Femur (tissue), 1 donor: Measurements from ENCODE around the gene TMEM255B.

Source experiments
- DNase-seq: peaks from one replicate; pipeline ENCODE4 v3.0.0-alpha.2; 2017

TMEM255B gene

GRCh38 chr13:113806526-113806925, 47.5 kb downstream of the TMEM255B start:
- DNase-seq, result no peak

DNA sequence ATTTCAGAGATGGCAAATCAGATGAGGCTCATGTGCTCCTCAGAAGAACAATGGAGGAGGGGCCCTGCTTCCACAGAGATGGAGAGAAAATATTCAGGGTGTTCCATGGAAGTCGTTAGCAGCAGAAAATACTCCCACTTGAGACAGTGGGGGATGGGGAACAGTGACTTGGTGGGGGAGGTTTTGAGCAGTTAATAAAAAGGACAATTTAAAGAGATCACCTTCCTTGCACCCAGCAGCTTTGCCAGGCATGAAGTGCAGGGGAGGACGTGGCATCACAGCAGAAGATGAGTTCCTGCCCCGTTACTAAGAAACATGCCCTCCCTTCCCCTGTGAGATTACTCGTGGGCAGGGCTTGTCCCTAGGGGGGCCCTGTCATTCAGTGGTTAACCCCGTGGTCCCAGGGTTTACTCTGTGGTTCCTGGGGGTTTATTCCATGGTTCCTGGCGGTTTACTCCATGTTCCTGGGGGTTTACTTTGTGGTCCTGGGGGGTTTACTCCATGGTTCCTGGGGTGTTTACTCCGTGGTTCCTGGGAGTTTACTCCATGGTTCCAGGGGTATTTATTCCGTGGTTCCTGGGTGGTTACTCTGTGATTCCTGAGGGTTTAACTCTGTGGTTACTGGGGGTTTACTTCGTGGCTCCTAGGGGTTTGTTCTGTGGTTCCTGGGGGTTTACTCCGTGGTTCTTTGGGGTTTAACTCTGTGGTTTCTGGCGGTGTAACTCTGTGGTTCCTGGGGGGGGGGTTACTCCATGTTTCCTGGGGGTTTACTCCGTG, 49.2 kb downstream of the TMEM255B start:
- DNase-seq, result no peak

DNA sequence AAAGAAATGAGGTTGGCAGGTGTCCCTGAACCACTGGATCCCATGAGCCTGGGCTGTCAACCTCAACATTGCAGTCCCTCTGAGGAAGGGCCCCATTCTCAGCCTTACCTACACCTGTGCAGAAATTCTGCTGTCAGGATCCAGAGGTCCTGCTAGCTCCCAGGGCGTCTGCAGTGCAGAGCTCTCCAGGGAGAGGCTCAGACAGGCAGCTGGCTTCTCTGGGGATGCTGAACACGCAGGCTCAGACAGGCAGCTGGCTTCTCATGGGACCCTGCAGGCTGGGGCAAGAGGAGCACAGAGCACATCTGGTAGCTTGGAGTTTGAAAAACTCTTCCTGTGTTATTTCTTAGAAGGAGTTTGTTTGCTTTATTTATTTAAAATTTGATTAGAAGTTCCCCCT, 50.9 kb downstream of the TMEM255B start:
- no peak for DNase-seq

DNA sequence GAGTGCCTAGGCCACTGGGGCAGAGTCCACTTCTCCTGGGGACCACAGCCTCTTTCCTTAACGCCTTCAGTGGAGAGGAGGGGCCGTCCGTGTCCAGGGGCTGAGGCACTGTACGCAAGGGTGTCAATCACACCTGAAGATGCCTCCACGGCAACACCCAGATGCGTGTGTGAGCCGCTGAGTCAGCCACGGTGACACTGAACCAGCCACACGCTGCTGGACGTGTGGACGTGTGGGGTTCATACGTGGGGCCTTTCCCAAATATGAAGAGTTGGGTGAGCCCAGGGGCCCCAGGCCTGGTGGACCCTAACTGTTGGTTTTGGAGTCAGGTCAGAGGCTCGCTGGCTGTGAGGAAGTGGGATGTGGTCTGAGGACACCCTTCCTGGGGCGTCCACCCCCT, 51.6 kb downstream of the TMEM255B start:
- DNase-seq, result no peak

- DNase-seq, result no peak
Measured at GRCh38 chr13:113811081-113811928, 52.3 kb downstream of the TMEM255B start.

DNA sequence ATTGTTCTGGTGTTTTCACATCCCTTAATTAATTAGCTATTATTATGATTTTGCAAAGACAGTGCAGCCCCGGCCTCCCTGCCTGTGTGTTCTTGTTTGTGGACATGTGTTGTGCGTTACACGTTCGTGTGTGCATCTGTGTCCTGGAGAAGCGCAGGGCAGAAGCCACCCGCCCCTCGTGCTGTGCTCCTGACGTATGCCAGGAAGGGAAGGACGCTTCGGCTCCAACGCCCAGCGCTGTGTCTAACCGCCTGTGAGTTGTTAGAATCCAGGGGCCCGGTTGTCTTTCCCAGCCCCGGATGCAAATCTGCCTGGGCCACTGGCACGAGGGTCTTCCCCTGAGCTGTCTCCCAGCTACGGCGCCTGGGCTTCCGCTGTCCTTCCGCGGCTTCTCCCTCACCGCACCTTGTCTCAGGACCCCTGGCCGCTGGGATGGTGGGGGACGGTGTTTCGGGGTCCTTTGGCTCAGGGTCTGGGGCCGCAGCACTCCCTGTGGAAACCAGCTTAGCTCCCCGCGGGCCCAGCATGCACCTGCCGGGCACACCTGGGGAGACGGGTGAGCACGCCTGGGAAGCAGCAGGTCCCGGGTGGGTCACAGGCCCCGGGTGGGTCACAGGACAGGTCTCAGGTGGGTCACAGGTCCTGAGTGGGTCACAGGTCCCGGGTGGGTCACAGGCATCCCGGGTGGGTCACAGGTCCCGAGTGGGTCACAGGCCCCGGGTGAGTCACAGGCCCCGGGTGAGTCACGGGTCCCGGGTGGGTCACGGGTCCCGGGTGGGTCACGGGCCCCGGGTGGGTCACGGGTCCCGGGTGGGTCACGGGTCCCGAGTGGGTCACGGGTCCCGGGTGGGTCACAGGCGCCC, 53.4 kb downstream of the TMEM255B start:
- no peak for DNase-seq

DNA sequence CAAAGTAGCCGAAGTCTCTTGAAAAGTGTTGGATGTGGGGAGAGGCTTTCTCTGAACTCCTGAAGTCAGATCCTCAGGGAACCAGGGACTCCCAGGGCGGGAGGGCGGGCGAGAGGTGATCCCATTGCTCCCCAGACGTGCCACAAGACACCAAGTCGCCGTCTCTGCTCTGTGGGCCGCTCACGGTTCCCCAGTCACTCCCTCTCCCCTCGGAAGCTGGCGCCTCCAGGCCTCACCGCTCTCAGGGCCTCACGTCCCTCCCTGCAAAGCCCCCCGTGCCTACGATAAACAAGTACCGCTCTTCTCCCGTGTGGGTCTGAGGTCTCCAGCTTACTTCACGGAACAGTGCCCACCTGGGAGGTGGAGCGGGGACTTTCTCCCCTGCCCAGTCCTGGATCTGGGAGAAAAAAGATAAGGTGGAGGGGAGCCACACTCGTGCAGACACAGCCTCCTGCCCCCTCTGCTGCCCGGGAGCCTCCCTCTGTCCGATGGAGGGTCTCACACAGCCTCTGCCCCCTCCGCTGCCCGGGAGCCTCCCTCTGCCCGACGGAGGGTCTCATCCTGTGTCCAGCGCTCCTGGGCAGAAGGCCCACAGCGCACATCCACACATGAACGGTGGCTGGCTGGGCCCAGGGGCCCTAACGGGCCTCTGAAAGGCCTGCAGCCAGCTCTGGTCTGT, 54.2 kb downstream of the TMEM255B start:
- DNase-seq, result no peak

GRCh38 chr13:113813749-113814434, 54.9 kb downstream of the TMEM255B start:
- no peak for DNase-seq

DNA sequence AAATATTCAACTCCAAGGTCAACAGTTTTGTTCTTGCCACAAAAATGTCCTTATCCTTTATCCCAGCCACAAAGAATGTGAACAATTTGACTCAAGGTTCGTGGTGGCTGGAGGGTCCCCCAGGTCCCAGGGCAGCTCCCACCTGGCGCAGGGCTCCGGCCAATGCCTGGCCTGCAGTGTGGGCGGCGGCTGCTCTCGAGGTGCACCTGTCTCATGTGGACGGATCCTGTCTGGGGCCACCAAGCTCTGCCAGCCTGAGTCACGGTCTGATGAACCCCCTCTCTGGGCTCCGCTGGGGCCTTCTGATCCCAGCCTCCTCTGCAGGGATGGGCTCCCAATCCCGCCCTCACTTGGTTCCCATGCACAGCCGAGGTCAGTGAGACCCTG, 55.4 kb downstream of the TMEM255B start:
- no peak for DNase-seq

DNA sequence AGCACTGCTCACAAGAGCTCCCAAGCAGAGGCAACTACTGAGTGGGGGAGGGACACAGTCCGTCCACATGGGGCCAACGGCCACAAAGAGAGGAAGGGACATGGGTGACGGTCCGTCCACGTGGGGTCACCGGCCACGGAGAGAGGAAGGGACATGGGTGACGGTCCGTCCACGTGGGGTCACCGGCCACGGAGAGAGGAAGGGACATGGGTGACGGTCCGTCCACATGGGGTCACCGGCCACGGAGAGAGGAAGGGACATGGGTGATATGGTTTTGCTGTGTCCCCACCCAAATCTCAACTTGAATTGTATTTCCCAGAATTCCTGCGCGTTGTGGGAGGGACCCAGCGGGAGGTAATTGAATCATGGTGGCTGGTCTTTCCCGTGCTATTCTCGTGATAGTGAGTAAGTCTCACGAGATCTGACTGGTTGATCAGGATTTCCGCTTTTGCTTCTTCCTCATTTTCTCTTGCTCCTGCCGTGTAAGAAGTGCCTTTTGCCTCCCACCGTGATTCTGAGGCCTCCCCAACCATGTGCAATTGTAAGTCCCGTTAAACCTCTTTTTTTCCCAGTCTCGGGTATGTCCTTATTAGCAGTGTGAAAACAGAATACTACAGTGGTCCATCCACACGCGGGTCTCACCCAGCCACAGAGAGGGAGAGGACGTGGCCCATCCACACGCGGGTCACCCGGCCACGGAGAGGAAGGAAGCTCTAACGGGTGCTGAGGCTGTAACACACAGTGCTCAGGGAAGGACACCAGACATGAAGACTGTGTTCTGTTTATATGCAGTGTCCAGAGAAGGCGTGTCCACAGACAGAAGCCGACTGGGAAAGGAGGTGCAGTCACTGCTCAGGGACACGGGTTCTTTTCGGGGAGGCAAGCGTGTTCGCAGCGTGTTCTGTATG, 56.4 kb downstream of the TMEM255B start:
- no peak for DNase-seq

DNA sequence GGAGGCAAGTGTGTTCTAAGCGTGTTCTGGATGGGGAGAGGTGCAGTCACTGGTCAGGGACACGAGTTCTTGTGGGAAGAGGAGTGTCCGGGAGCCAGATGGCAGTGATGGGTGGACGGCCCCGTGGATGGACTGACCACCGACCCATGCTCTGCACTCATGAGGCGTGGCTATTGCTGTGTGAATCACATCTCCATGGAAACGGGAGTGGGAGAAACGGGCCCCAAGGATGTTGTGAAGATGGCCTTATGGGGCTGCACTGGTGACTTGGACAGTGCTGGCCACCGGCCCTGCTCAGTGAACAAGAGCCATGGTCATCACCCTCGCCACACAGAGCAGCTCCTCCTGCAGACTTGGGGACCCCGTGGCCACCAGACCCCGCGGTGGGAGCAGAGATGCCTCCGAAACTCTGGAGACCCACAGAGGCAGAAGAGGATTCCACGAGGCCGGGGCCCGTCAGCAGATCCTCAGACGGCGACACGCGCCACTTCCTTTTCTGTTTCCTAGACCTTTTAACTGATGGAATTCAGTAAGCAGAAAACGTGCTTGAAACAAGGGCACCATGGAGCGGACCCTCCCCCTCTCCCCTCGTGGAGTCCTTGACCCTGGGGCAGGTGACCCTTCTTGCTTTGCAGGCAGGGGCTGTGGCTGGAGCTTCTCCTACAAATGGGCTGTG, 57.4 kb downstream of the TMEM255B start:
- DNase-seq, result no peak

GRCh38 chr13:113816946-113817859, 58.2 kb downstream of the TMEM255B start:
- peak; percentile 83 for DNase-seq

DNA sequence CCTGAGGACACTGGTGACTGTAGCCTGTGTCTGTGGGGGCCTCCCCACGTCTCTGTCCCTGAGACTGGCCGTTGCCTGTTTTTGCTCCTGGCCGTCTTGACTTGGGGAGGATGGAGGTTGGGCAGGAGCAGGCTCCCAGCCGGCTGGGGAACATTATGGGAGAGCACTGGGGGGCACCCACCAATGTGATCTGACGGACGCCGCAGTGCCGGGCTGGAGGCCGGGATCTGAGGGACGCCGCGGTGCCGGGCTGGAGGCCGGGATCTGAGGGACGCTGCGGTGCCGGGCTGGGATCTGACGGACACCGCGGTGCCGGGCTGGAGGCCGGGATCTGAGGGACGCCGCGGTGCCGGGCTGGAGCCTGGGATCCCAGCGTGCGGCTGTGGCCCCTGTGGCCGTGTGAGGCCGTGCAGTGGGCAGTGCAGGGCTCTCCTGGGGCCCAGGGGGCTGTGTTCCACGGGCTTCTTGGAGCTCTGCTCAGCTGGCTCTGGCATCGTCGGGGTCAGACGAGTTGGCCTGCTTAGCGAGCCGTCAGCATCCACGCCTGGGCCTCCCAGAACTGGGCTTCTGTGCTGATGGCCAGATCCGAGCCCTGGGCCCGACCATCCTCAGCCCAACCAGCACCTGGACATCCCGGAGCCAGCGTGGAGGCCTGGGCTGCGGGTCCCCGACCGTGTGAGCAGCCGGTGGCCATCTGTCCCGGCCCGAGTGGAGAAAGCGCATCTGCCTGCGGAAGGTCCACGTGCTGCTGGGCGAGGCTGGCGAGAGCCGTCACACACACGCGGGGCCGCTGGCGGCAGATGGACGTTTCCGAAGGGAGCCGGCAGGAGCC, 59.0 kb downstream of the TMEM255B start:
- DNase-seq, result no peak

DNA sequence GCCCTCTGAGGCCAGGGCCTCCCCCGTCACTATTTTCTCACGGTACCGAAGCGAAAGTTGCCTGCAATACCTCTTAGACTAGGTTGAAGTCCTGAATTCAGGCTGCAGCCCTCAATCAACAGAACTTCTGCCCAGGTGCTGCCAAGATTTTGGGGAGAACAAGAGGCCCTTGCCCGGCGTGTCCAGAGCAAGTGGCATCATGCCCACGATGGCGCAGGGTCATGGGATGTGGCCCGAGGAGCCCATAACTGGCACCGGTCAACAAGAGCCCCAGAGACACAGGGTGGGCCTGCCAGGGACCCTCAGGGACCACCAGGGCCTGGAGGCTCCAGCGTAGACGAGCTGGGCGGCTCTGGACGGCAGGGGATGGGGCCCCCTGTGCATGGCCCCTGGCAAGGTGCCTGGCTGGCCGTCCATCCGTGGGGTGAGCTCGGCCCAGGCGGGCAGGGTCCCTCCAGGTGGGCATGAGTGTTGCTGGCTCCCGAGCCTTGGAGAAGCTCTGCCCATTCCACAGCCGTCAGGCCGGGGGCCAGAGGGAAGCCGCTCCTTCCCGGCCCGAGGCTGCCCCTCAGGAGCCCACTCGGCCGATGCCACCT, 59.8 kb downstream of the TMEM255B start:
- DNase-seq, result no peak

DNA sequence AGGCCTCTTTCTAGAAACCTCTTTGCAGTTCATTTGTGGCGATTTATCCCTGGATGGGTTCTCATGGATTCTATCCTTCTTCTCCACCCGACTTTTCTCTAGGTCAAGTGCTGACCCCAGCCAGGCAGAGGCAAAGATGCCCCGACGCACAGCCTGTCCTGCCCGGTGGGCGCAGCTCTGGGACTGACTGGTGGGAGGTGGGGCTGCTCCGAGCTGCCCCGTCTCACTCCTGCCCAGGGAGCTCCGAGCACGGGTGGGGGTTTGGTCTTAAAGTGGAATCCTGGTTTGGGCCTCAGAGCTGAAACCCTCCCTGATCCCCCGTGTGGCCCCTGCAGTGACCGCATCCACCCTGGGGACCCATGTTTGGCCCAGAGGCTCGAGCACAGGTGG, 60.3 kb downstream of the TMEM255B start:
- DNase-seq, result no peak

DNA sequence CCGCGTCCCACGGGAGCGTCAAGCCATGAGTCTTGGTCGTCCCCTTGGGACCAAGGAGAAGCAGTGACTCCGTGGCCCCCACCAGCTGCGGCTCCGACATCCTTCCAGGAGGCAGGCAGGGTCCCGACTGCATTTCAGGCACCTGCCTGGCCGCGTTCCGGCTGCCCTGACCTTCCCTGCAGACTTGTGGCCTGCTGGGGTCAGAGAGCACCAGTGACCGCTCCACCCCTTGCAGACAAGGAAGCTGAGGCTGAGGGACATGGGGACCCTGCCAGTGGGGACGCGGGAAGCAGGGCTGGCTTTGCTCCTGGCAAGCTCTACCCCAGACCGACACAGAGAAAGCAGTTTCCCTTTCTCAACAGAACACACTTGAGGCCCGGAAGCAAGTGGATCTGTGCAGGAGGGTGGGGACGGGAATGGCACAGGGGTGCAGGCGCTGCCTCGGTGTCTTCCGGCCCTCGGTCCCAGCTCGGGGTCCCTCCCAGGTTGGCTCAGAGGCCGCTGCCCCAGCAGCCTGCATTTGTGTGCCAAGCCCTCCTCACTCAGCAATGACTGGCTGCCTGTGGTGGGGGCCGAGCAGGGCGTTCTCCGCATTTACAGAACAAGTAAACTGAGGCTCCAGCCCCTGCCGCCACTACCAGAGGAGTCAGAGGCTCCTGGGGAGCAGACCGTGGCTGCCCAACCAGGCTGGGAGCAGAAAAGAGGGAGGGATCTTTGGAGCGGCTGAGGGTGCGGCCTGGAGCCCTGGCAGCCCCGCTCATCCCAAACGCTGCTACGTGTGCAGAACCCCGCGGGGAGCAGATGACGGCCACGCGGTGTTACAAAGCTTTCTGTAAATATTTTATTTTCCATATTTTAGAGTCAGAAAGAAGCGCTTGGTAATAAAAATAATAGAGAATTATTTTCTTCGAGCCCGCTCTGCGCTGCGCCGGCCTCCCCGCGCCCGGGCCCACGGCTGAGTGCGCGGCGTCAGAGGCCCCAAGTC, 61.0 kb downstream of the TMEM255B start:
- no peak for DNase-seq
